Stomach (tissue), 9 donors: Measurements from ENCODE around the gene VTI1A. TPM values are rescaled to one million over a fixed set of nuclear protein-coding genes. Genes with fewer than 3 reads are reported as not detected.

ENCODE experiments used
- DNase-seq, 2 donors: peaks; one replicate each; pipeline versions ENCODE4 v3.0.0 to v3.0.0-alpha.2; 2013 to 2019
- H3K27ac ChIP-seq, 5 donors: fragments of 200-600 bp in 4 of 5; sonication (generic) in 4 of 5; one replicate each; pipeline ENCODE4 v1.5.1; 2013 to 2019; ENCODE audit warnings: mild to moderate bottlenecking in 1 of 5, moderate library complexity in 1 of 5
- H3K27me3 ChIP-seq, 3 donors: fragments of 200-600 bp; sonication (generic); one replicate each; pipeline ENCODE4 v1.5.1; 2017 to 2019; ENCODE audit warnings: mixed run types in 1 of 3
- H3K36me3 ChIP-seq, 4 donors: fragments of 200-600 bp; sonication (generic); 1 replicate in 3 of 4; 2 replicates in 1 of 4; pipeline ENCODE4 v1.5.1; 2016 to 2019
- H3K4me1 ChIP-seq, 4 donors: fragments of 200-600 bp; sonication (generic); one replicate each; pipeline ENCODE4 v1.5.1; 2016 to 2019
- H3K4me3 ChIP-seq, 4 donors: fragments of 200-600 bp; sonication (generic) in 3 of 4; one replicate each; pipeline ENCODE4 v1.5.1; 2016 to 2019; ENCODE audit warnings: mild to moderate bottlenecking in 1 of 4
- H3K9me3 ChIP-seq, 4 donors: fragments of 200-600 bp; sonication (generic); one replicate each; pipeline ENCODE4 v1.5.1; 2016 to 2019
- EP300 ChIP-seq: sonication (generic); formaldehyde crosslinking; IDR thresholded peaks from one replicate; pipeline ENCODE4 v1.6.1; 2017; ENCODE audit warnings: antibody characterized with exemption
- POLR2A ChIP-seq, 4 donors: fragments of 450-650 bp; IDR thresholded peaks; one replicate each; pipeline ENCODE4 v1.6.1; 2016; ENCODE audit warnings: antibody characterized with exemption in 4 of 4, control low read depth in 2 of 4, mild to moderate bottlenecking in 1 of 4, moderate library complexity in 1 of 4
- POLR2AphosphoS5 ChIP-seq, 3 donors: sonication (generic); formaldehyde crosslinking; IDR thresholded peaks; one replicate each; pipeline ENCODE4 v1.6.1; 2016; ENCODE audit warnings: antibody characterized with exemption in 3 of 3
- WGBS, 5 donors: extraction: QIAGEN DNeasy Blood & Tissue Kit in 3 of 5; methylation state at CpG; one replicate each; pipeline versions ENCODE4 v1.1.5 to v1.1.7; 2013 to 2018; 5-methylcytosine and 5-hydroxymethylcytosine counted together
- intact Hi-C: fragments of 100-400 bp; cut with DNase I; formaldehyde crosslinking; loops from one replicate; pipeline ENCODE4 v1.15.1; 2023; ENCODE audit warnings: low total_unique reads
- polyA plus RNA-seq, 3 donors: library from polyadenylated mRNA; stranded (reverse); fragments of 200-250 nt; gene quantifications; one replicate each; pipeline ENCODE4 v1.2.3, GENCODE V29; 2013
- total RNA-seq, 5 donors: library from RNA; depleted of rRNA; stranded (reverse); fragments of >200 nt; gene quantifications; one replicate each; pipeline versions ENCODE4 v1.1.0 to v1.2.3, GENCODE V29; 2014 to 2016
- TF ChIP-seq, protein P1 (sequence below), 7 experiments: fragments of 450-650 bp in 4 of 7; fragments of 200-600 bp in 3 of 7; sonication (generic) in 3 of 7; IDR thresholded peaks; one replicate each; pipeline ENCODE4 v1.5.1; 2016 to 2019; ENCODE audit warnings: antibody characterized with exemption in 7 of 7, control low read depth in 2 of 7, mild to moderate bottlenecking in 1 of 7
- donor health status: healthy with polysubstance abuse.
- donor health status: Bipolar disorder and iron deficiency.
- donor health status: healthy.

Gene VTI1A
- total and polyA plus RNA-seq, 8 donors, result 6.5 to 222 (median 57.4) TPM

DNA sequence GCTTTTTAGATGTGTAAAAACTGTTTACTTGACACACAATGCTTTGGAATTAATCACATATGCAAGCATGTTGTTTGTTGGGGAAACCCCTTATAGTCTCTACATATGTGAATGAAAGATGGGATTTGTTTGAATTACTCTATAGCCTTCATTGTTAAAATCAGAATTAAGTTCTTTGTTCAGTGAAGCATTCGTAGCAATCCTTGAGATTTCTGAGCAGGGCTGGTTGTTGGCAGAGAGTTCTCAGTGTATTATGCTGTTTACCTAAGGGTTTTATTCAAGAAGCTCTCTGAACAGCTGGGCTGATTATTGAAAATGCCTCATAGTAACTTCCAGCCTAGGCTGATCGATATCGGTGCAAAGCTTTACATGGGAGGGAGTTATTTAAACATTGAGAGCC lies 190.9 kb downstream of the VTI1A start:
- H3K27ac ChIP-seq, result no peak overlapping the region
- no peaks in the 10 kb centered on the region for H3K9me3 ChIP-seq
- intact Hi-C loops, result no loop called here
- no peak overlapping the region for H3K4me3 ChIP-seq
- DNase-seq, result no peak
- H3K4me1 ChIP-seq, result peaks cover 0 to 9% (median 4%) of the 10 kb centered on the region in 4 donors
- no peaks in the 10 kb centered on the region for H3K36me3 ChIP-seq
- TF ChIP-seq POLR2A (IDR thresholded peaks at IDR 0.05) (no peak), EP300 (no peak), POLR2AphosphoS5 (IDR thresholded peaks at IDR 0.05) (no peak)
- TF ChIP-seq, protein P1, sequence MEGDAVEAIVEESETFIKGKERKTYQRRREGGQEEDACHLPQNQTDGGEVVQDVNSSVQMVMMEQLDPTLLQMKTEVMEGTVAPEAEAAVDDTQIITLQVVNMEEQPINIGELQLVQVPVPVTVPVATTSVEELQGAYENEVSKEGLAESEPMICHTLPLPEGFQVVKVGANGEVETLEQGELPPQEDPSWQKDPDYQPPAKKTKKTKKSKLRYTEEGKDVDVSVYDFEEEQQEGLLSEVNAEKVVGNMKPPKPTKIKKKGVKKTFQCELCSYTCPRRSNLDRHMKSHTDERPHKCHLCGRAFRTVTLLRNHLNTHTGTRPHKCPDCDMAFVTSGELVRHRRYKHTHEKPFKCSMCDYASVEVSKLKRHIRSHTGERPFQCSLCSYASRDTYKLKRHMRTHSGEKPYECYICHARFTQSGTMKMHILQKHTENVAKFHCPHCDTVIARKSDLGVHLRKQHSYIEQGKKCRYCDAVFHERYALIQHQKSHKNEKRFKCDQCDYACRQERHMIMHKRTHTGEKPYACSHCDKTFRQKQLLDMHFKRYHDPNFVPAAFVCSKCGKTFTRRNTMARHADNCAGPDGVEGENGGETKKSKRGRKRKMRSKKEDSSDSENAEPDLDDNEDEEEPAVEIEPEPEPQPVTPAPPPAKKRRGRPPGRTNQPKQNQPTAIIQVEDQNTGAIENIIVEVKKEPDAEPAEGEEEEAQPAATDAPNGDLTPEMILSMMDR (IDR thresholded peaks at IDR 0.05), result no peak
- WGBS, 5 donors, result 20 to 44% (median 38%) methylated on average over 3 of the region's 3 CpGs
- no peaks in the 10 kb centered on the region for H3K27me3 ChIP-seq

DNA sequence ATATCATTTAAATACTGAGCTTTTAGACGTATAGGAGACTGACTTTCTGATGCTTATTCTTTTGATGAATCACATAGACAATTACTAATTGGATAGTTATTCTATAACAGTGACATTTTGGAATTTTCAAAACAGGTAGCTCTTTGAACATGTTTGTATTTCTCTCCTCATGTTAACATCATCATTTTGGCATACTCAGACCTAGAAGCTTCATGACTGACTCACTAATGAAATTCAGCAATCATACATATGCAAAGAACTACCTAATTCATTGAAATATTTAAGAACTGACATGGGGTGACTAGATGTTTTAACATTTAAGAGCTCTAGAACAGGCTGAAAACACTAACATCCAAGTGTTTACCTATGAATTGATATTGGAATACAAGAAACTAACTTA lies 192.3 kb downstream of the VTI1A start:
- no peaks in the 10 kb centered on the region for H3K36me3 ChIP-seq
- H3K27me3 ChIP-seq, result no peaks in the 10 kb centered on the region
- no peak for DNase-seq
- H3K4me3 ChIP-seq, result no peak overlapping the region
- H3K9me3 ChIP-seq, result no peaks in the 10 kb centered on the region
- peaks cover 0 to 3% (median 0%) of the 10 kb centered on the region in 4 donors for H3K4me1 ChIP-seq
- TF ChIP-seq POLR2AphosphoS5 (IDR thresholded peaks at IDR 0.05) (no peak), EP300 (no peak), POLR2A (IDR thresholded peaks at IDR 0.05) (no peak)
- TF ChIP-seq, protein P1 (IDR thresholded peaks at IDR 0.05), result no peak
- WGBS, 5 donors, result 91 to 100% (median 95%) methylated on average over 1 of the region's 1 CpG
- intact Hi-C loops, result no loop called here
- no peak overlapping the region for H3K27ac ChIP-seq

DNA sequence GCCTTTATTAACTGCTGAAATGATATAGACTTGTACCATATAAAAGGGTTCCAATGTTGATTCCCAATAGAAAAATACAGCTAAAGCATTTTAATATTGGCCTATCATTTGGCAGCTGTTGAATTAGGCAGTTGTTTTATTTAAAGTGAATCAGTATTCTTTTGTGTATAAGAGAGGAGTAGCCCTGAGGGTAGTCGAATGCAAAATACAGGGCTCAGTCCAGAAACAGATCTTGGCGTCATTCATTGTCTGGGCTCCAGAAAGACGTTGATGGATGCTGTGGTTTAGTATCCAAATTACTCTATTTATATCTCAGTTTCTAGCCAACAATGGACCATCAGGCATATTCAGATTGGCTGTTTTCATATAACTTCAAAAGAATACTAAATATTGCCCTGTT lies 193.6 kb downstream of the VTI1A start:
- no peaks in the 10 kb centered on the region for H3K36me3 ChIP-seq
- no peak for TF ChIP-seq EP300
- TF ChIP-seq, protein P1 (IDR thresholded peaks at IDR 0.05), result no peak
- no peak for TF ChIP-seq POLR2AphosphoS5 (IDR thresholded peaks at IDR 0.05)
- no peak for TF ChIP-seq POLR2A (IDR thresholded peaks at IDR 0.05)
- H3K9me3 ChIP-seq, result no peaks in the 10 kb centered on the region
- H3K27me3 ChIP-seq, result no peaks in the 10 kb centered on the region
- H3K4me3 ChIP-seq, result no peak overlapping the region
- H3K4me1 ChIP-seq, result no peaks in the 10 kb centered on the region
- DNase-seq, result no peak
- H3K27ac ChIP-seq, result no peak overlapping the region
- intact Hi-C loops, result no loop called here
- 75 to 90% (median 85%) methylated on average over 3 of the region's 3 CpGs for WGBS, 5 donors

DNA sequence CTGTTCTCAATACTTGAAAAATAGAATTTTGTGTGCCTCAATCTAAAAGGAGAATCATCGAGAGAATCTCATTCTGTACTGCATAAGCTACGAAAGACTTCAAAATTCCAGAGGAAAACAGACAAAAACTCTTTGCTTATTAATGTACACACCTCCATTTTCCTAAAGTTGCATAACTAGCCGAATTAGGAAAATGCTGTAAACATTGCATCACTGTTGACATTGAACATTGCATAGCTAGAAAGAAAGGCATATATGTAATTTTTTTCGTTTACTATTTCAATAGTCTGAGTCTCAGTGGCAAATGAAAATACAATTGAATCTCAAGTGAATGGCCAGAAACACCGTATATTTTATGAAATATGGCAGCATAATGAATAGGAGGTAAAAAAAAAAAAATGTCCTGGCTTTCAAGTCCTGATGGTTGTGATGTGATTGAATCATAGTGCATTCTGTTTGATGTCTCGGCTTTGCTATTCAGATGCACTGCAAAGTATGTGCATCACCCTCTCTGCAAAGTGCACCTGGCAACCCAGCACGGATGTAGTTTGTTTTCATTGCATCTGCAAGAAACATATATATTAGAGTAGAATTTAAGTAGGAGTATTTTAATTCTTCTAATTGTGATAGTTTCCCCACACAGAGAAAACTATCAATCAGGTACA lies 196.7 kb downstream of the VTI1A start:
- H3K4me3 ChIP-seq, result no peak overlapping the region
- H3K27ac ChIP-seq, result no peak overlapping the region
- no peaks in the 10 kb centered on the region for H3K27me3 ChIP-seq
- no peak for DNase-seq
- 76 to 91% (median 85%) methylated on average over 7 of the region's 7 CpGs for WGBS, 5 donors
- intact Hi-C loops, result no loop called here
- H3K4me1 ChIP-seq, result no peaks in the 10 kb centered on the region
- TF ChIP-seq POLR2AphosphoS5 (IDR thresholded peaks at IDR 0.05), result no peak
- TF ChIP-seq, protein P1 (IDR thresholded peaks at IDR 0.05), result no peak
- no peak for TF ChIP-seq EP300
- no peak for TF ChIP-seq POLR2A (IDR thresholded peaks at IDR 0.05)
- no peaks in the 10 kb centered on the region for H3K9me3 ChIP-seq
- H3K36me3 ChIP-seq, result no peaks in the 10 kb centered on the region
